ENCODE data around the gene CCDC9B.

Gene CCDC9B

DNA sequence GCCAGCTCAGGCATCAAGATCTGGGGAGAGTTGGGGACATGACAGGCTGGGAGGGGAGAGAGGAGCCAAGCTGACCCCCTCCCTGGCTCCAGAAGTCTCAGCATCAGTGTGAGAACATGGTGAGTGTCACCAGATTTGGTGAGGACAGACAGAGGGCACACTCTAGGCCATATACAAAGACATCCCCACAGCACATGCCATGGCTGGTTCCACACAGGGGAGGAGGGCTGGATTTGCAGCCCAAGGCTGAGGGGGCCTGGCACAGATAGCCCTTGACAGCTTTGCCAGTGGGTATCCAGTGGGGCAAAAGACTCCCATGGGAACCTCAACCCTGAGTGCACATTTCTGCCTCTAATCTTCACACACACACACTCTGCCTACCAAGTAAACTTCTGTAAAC is 47.7 kb downstream of the CCDC9B start:
- Histone ChIP-seq H3K9me3 (ENCODE audit: insufficient read depth, low read length, severe bottlenecking) (no peaks in the 10 kb centered on the region), H3K4me1 (ENCODE audit: insufficient read depth, low read length) (no peaks in the 10 kb centered on the region), H3K27me3 (ENCODE audit: insufficient read depth, low read length, poor library complexity) (no peaks in the 10 kb centered on the region), H3K79me2 (ENCODE audit: insufficient read depth, low read length) (no peaks in the 10 kb centered on the region), H3K9ac (ENCODE audit: low read depth, low read length) (no peak overlapping the region), H4K20me1 (ENCODE audit: insufficient read depth, low read length) (no peaks in the 10 kb centered on the region), H3K36me3 (ENCODE audit: insufficient read depth, low read length) (no peaks in the 10 kb centered on the region), H2AFZ (ENCODE audit: low read depth, low read length) (no peak overlapping the region), H3K4me3 (ENCODE audit: low read depth in 1 of 2, low read length in 2 of 2) (no peak overlapping the region), H3K4me2 (ENCODE audit: insufficient read depth, low read length) (no peak overlapping the region), H3K27ac (ENCODE audit: low read length) (no peak overlapping the region)
- TF ChIP-seq, protein P1, sequence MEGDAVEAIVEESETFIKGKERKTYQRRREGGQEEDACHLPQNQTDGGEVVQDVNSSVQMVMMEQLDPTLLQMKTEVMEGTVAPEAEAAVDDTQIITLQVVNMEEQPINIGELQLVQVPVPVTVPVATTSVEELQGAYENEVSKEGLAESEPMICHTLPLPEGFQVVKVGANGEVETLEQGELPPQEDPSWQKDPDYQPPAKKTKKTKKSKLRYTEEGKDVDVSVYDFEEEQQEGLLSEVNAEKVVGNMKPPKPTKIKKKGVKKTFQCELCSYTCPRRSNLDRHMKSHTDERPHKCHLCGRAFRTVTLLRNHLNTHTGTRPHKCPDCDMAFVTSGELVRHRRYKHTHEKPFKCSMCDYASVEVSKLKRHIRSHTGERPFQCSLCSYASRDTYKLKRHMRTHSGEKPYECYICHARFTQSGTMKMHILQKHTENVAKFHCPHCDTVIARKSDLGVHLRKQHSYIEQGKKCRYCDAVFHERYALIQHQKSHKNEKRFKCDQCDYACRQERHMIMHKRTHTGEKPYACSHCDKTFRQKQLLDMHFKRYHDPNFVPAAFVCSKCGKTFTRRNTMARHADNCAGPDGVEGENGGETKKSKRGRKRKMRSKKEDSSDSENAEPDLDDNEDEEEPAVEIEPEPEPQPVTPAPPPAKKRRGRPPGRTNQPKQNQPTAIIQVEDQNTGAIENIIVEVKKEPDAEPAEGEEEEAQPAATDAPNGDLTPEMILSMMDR (IDR thresholded peaks at IDR 0.05; ENCODE audit: borderline replicate concordance, extremely low read depth, low read length, poor library complexity, severe bottlenecking) = no peak
- TF ChIP-seq EZH2 (IDR thresholded peaks at IDR 0.05; ENCODE audit: borderline replicate concordance, low read depth, low read length, severe bottlenecking) = no peak
- no peak for ATAC-seq (ENCODE audit: insufficient read depth, low read depth)
- DNase-seq = no peak

DNA sequence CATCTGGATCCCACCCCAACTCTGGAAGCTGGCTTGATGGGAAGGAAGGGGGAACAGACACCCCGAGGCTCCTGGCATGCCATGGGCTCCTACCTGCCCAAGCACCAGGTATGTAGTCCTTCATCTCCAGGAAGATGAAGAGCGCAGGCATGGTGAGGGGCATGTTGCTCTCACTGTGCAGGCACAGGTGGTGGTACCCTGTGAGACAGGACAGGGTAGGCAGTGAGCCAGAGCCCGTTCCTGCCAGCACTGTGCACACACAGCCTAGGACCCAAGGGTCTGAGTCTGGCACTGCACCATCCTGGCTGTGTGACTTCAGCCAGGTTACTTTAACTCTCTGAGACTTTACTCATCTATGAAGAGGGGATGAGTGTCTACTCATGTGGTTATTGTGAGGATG is 48.5 kb downstream of the CCDC9B start:
- no peak overlapping the region for H3K4me2 ChIP-seq (ENCODE audit: insufficient read depth, low read length)

DNA sequence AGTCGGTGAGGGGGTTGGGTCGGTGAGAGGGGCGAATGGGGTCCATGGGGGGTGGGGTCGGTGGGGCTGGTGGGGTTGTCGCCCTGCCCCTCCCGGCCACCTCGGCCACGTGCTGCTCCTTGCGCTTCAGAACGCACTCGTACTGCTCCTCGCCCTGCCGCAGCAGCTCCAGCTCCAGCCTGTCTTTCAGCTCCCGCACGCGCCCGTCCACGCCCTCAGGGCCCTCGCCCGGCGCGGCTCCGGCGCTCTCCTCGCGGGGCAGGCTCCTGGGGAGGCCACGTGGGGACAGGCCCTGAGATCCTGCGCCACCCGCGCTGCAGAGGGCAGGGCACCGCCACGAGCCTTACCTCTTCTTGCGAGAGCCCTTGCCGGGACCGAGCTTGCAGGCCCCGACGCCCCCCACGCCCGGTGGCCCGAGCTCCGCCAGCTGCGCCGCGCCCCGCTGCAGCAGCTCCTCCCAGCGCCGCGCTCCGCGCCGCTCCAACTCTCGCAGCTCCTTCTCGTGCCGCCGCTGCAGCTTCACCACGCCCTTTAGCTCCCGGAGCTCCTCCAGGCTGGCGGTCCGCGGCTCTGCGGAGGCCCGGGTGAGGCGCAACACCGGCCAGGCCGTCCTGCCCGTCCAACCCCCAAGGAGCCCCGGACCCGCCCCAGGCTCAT is 49.7 kb downstream of the CCDC9B start:
- Histone ChIP-seq H3K36me3 (ENCODE audit: insufficient read depth, low read length) (no peaks in the 10 kb centered on the region), H3K79me2 (ENCODE audit: insufficient read depth, low read length) (no peaks in the 10 kb centered on the region), H3K4me3 (ENCODE audit: low read depth in 1 of 2, low read length in 2 of 2) (no peak overlapping the region), H3K4me1 (ENCODE audit: insufficient read depth, low read length) (no peaks in the 10 kb centered on the region), H3K27me3 (ENCODE audit: insufficient read depth, low read length, poor library complexity) (no peaks in the 10 kb centered on the region), H3K9ac (ENCODE audit: low read depth, low read length) (no peak overlapping the region), H4K20me1 (ENCODE audit: insufficient read depth, low read length) (no peaks in the 10 kb centered on the region), H3K9me3 (ENCODE audit: insufficient read depth, low read length, severe bottlenecking) (no peaks in the 10 kb centered on the region), H3K4me2 (ENCODE audit: insufficient read depth, low read length) (no peak overlapping the region), H2AFZ (ENCODE audit: low read depth, low read length) (no peak overlapping the region), H3K27ac (ENCODE audit: low read length) (no peak overlapping the region)
- no peak for ATAC-seq (ENCODE audit: insufficient read depth, low read depth)
- TF ChIP-seq EZH2 (IDR thresholded peaks at IDR 0.05; ENCODE audit: borderline replicate concordance, low read depth, low read length, severe bottlenecking) = no peak
- TF ChIP-seq, protein P1 (IDR thresholded peaks at IDR 0.05; ENCODE audit: borderline replicate concordance, extremely low read depth, low read length, poor library complexity, severe bottlenecking) = no peak
- no peak for DNase-seq

More for the DNA sequence above, 48.5 kb downstream of the CCDC9B start:
- no peaks in the 10 kb centered on the region for H3K36me3 ChIP-seq (ENCODE audit: insufficient read depth, low read length)
- no peaks in the 10 kb centered on the region for H4K20me1 ChIP-seq (ENCODE audit: insufficient read depth, low read length)
- no peak overlapping the region for H3K27ac ChIP-seq (ENCODE audit: low read length)
- H3K4me1 ChIP-seq (ENCODE audit: insufficient read depth, low read length) = no peaks in the 10 kb centered on the region
- H2AFZ ChIP-seq (ENCODE audit: low read depth, low read length) = no peak overlapping the region
- H3K27me3 ChIP-seq (ENCODE audit: insufficient read depth, low read length, poor library complexity) = no peaks in the 10 kb centered on the region
- H3K4me3 ChIP-seq (ENCODE audit: low read depth in 1 of 2, low read length in 2 of 2) = no peak overlapping the region
- H3K9me3 ChIP-seq (ENCODE audit: insufficient read depth, low read length, severe bottlenecking) = no peaks in the 10 kb centered on the region
- H3K79me2 ChIP-seq (ENCODE audit: insufficient read depth, low read length) = no peaks in the 10 kb centered on the region
- no peak overlapping the region for H3K9ac ChIP-seq (ENCODE audit: low read depth, low read length)
- no peak for ATAC-seq (ENCODE audit: insufficient read depth, low read depth)
- DNase-seq = no peak
- TF ChIP-seq, protein P1 (IDR thresholded peaks at IDR 0.05; ENCODE audit: borderline replicate concordance, extremely low read depth, low read length, poor library complexity, severe bottlenecking) = no peak
- no peak for TF ChIP-seq EZH2 (IDR thresholded peaks at IDR 0.05; ENCODE audit: borderline replicate concordance, low read depth, low read length, severe bottlenecking)

Measured in DND-41 (cell line).